Stimulated activated CD8-positive, alpha-beta memory T cell treated with anti-CD3 and anti-CD28 coated beads, Interleukin-4, amount 100 ng/mL, for 24 hours (primary cell): Measurements from ENCODE around the gene SYNE1.
"Not testable (repeated sequence)": the region's sequence is repeated elsewhere in the genome, so short reads cannot be mapped to it uniquely, and the experiment has no call there.

Experiments
- DNase-seq: peaks from one replicate; pipeline ENCODE4 v3.0.0-alpha.2; 2020; ENCODE audit warnings: low read depth

Gene SYNE1

DNA sequence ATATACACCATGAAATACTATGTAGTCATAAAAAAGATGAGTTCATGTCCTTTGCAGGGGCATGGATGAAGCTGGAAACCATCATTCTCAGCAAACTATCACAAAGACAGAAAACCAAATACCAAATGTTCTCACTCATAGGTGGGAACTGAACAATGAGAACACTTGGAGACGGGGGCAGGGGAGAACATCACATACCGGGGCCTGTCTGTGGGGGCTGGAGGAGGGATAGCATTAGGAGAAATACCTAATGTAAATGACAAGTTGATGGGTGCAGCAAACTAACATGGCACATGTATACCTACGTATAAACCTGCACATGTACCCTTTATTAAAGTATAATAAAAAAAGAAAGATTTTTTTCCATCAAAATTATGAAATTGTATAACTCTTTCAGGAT lies 22.4 kb downstream of the SYNE1 start:
- DNase-seq: not testable (repeated sequence)

DNA sequence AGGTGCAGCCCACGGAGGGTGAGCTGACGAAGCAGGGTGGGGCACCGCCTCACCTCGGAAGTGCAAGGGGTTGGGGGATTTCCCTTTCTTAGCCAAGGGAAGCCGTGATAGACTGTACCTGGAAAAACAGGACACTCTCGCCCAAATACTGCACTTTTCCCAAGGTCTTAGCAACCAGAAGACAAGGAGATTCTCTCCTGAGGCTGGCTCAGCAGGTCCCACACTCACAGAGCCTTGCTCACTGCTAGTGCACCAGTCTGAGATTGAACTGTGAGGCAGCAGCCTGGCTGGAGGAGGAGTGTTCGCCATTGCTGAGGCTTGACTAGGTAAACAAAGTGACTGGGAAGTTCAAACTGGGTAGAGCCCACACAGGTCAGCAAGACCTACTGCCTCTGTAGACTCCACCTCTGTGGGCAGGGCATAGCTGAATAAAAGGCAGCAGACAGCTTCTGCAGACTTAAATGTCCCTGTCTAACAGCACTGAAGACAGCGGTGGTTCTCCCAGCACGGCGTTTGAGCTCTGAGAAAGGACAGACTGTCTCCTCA lies 28.0 kb downstream of the SYNE1 start:
- DNase-seq: no peak

DNA sequence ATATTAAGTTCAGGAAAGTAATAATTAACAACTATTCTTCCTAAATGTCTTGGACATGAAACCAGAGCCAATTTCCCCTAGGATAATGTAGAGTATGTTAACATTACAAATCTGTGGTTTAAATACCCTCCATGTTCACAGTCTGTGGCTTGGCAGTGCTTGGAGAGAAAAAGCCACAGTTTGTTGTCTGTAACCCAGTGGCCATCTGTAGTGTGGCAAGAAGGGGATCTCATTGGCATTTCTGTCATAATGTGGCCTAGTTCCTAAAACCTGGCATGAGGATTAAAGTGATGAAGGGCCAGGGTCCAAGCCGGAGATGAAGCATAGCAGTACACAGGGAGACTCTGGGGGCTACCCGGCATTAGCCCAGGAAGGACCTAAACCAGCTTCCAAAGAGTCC lies 31.2 kb downstream of the SYNE1 start:
- no peak for DNase-seq

DNA sequence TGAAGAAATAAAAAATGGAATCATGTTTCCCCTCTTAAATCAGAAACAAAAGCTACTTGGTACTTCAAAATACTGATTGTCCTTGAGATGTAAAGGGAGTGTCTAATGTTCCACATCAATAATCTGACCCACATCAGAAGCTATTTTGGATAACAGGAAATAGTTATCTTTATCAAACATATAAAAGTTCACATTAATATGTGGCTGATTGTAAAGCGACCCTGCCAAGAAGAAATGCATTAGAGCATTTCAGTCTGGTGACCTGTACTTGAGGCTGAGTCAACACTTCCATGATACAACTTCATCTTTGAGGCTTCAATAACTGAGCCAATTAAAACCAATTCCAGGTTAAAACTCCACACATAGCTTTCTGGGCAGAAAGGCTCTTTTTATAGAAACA lies 31.8 kb downstream of the SYNE1 start:
- no peak for DNase-seq

DNA sequence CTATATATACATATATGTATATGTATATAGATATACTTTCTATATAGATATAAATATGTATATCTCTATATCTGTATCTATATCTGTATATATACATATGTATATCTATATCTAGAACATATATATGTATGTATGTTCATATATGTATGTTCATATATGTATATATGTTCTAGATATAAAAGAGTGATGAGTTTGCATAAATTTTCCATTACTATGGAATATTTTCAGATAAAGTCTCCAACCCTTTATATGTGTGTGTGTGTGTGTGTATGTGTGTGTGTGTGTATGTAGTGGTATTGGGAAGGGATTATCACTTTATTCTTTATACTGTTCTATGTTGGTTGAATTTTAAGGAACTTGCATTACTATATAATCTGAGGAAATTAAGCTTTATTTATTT lies 33.3 kb downstream of the SYNE1 start:
- no peak for DNase-seq

DNA sequence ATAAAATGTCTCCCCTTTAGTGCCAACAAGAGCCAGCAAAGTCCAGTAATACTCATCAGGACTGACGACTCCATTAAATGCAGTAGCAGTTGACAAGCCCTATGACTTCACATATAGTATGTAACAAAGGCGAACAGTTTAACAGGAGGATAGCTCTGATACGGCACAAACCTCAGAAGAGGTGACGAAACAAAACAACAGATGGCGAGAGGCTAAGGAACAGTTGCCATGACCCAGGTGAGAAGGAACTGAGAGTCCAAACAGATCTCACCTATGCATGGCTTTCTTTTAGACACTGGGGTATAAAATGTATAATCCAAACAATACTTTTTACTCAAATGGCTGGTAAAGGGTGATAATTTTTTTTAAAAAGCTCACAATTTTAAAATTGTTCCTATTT lies 37.1 kb downstream of the SYNE1 start:
- DNase-seq: no peak

DNA sequence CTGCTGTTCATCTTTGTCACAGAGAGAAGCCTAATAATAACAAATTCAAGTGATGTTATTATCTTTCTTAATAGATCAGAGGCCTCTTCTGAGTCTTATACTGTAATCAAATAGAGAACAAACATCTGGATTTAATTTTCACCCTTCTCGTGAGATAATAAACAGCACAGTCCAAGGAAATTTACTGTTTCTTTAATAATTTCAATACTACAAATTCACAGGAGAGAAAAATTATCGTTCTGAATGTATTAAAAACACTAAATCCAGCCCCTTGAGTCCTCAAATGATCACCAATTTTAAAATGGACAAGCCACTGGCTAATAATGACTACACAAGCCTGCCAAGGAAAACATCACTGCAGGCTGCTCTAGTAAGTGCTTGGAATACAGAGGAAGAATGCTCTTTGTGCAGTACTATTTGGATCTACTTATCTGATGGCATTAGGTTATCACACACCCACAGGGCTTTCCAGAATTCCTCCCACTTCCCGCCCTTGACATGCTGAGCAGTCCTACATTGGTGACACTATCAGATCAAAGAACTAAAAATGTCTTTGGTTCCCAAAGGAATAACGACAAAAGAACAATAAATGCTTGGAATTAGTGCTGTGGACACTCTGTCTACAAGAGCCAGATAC lies 38.1 kb downstream of the SYNE1 start:
- DNase-seq: no peak

DNA sequence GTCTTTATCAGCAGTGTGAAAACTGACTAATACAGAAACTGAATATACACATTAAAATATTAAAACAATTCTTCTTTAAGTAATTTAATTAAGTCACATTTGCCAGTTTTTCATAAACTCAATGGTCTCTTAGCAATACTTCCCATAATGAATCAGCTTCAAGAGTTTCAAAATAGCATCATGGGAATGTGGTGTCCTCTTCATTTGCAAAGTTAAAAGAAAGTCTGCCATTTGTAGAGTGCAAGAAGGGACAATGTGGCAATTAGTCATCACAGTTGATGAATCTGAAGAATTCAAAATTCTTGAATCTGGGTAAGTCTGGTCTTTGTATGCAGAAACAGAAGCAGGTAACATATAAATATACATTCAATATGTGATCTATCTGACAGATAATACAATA lies 38.7 kb downstream of the SYNE1 start:
- DNase-seq: no peak

DNA sequence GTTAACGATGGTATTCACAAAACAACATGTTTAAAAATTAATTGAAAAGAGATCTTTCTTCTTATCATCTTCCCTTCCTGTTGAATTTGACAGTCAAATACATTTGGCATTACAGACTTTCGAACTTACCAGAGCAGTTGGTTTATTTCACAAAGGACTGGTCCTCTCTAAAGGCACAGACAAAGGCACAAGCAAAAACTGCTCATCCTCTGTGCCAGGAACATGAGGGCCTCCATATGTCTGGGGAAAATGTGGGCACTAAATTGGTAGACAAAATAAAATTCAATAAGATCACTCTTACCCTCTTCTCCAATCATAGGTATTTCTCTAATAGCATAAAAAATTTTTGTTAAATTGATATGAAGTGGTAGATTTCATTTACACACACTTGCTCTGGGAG lies 40.4 kb downstream of the SYNE1 start:
- no peak for DNase-seq

DNA sequence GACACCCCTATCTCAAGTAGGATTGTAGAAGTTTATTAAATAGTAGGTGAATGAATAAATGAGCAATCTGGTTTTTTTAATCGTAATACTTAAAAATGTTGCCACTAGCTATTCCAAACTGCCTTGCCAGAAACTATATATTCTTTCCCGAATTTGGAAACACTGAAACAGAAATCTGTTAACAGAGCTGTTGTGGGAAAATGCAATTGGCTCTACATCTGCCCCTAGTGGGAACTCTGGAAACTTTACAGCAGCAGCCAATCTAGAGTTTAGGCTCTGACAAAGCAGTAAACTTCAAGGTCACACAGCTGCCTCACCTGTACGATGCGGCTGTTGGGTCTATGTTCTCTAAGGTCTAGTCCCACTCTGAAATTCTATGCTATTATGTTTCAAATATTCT lies 41.7 kb downstream of the SYNE1 start:
- DNase-seq: no peak

DNA sequence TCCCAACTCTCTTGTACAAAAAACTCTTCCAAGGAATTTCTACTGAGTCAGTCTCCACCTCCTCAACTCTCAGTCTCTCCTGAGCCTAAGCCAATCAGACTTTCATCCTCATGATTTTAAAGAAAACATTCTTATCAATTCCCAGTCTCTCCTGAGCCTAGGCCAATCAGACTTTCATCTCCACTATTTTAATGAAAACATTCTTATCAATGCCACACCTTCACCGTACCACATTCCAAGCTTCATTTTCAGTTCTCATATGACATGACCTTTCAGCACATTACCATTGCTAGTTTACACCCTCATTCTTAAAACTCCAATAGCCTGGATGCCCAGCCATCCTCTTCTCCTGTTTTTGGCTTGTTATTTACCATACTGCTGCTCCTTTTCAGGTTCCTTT lies 42.5 kb downstream of the SYNE1 start:
- DNase-seq: no peak

DNA sequence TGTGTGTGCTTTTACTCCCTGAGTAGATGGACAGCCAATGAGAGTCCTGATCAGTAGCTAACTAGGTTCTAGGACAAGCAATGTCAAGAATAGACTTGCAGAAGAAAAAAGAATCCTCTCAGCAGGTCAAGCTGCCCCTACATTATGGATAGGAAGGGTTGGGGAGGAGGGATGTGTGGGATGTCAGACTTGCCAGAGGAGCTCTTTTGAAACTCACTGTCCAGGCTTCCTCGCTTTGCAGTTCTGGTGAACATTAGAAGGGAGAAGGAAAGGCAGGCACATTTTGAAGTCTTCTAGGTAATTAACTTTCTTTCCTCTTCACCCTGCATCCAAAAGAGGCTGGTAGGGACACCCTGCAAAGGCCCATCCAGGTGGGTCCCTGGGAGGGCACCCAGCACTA lies 48.7 kb downstream of the SYNE1 start:
- no peak for DNase-seq

DNA sequence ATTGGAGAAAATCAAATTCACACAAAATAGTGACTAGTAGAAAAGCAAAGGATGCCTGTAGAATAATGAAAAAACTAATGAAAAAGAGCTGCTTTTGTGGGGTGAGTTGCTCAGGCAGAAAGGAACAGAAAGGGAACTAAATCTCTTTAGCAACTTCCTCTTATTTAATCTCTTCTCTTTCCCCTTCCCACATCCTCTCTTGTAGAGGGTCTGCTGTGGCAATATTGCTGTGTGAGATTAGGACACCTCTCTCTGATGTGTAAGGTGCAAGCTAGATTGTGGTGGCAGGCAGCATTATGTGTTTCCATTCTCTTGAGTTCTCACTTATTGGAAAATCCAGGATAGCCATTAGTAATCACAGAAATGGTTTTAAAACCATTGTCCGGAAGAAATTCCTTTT lies 49.7 kb downstream of the SYNE1 start:
- no peak for DNase-seq

DNA sequence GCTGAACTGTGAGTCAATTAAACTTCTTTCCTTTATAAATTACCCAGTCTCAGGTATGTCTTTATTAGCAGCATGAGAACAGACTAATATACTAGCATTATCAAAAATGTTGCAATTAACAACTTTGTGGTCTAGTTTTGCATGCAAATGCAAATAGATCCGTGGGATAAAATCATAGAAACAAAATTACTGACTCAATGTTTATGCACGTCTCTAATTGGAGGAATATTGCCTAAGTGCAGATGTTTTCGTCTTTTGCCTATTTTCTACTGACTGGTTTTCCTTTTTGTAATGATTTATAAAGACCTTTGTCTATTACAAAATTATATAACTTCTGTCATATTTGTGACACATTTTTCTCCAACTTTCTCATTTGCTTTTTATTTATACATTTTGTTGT lies 51.9 kb downstream of the SYNE1 start:
- DNase-seq: no peak

DNA sequence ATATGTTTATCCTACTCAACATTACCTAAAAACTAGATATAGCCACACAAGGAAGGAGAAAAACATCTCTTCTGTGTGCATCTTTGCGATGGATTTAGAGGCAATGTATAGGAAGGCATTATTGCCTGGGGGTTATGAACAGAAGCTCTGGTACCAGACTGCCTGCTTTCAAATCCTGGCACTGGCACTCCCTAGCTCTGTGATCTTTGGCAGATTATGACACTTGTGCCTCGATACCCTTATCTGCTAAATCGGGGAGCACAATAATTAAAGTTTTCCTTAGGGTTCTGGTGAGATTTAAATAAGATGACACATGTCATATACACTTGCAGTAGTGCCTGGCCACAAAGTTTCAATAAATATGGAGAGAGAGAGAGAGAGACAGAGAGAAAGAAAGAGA lies 53.3 kb downstream of the SYNE1 start:
- DNase-seq: no peak

DNA sequence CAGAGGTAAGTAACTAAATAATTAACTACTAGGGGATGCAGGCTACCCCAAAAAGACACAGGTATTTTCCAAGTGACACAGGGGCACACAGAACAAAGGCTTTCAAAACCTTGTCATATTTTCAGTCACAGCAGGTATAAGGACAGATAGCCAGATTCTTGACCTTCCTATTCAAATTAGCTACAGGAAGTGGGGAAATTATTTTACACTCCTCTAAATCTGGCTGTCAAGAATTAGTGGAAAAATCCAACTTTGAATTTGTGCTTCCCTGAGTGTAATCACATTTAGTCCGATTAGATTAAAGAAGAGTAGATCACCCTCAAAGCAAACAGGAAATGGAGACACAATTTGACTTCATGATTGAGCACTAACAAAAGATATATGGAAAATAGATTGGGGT lies 60.6 kb downstream of the SYNE1 start:
- no peak for DNase-seq

DNA sequence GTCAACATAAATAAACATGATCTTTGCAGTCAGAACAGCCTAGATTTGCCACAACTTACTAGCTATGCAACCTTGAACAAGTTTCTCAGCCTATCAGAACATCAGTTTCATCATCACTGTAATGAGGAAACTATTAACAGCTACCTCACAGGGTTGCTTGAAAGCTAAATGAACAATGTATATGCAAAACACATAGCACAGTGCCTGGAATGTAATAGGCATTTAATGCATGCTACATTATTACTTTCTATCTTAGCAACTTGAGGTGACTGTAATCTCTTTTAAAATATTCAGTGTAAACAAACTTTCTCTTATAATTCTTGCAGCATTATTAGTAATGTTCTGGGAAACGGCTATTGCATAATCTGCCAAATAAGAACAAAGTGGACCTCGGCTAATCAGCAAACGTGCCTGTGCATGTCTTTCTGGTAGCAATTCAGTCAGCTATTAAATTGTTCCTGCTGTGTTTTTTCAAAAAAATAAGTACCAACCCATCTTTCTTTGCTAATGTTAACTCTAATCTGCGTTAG lies 61.5 kb downstream of the SYNE1 start:
- DNase-seq: no peak

DNA sequence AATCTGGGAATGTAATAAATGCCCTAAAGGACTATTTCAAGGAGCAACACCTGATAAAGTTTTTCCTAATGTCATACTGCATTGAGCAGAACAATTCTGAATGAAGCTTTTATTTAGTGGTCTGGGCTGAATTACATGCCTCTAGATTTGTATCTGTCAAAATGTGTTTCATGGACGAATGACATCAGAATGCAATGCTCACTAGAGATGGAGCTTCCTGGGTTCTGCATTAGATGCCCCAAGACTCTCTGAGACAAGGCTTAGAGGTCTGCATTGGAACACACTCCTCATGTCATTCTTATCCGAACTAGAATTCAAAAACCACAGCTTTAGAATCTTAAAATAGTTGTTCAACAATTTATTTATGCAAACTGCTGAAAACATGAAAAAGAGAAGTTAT lies 62.0 kb downstream of the SYNE1 start:
- DNase-seq: no peak

DNA sequence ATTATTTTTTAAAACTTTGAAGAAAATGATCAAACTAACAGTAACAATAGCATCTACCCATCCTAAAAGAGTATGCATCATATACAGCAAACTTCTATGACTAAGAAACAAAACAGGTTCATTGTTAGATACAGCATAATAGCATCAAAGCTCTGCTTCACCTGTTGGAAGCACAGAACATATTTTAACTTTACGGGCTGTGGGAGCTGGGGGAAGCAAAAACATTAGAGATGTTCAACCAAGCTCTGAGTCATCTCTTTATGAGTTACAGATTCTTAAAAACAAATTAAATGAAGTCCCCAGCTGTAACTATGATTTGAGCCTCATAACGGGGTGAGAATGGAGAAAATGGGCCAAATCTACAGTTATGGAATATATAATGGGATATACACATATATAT lies 63.4 kb downstream of the SYNE1 start:
- DNase-seq: no peak

DNA sequence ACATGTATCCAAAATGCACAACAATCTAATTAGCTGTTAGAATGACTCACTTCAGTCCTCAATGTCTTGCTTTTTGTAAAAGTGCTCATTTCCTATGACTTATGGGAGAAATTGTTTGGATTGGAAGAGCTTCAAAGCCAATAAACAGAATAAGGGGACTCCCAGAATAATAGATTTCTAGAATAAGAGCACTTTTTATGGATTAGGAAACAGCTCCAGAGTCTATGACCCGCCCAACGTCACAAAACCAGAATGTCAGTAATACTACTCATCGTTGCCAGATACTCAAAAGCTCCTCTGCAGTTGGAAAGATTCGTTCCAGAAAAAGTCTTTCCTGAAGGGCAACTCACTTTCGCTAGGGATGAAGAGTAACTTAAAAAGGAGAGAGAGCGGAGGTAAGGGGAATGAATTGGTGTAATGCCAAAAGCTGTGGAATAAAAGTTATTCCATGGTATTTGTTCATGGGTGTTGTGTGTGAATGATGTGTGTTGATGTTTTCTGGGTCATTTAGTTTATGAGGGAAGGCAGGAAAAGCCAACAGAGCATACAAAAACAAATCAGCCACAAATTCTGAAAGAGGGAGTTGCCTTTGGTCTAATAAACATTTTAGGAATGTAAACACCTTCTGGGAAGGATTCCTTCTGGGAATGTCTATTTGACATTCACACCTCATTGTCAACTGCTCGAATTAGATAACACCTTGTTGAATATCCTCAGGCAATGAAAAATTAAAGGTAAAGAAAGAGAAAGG lies 64.6 kb downstream of the SYNE1 start:
- no peak for DNase-seq

DNA sequence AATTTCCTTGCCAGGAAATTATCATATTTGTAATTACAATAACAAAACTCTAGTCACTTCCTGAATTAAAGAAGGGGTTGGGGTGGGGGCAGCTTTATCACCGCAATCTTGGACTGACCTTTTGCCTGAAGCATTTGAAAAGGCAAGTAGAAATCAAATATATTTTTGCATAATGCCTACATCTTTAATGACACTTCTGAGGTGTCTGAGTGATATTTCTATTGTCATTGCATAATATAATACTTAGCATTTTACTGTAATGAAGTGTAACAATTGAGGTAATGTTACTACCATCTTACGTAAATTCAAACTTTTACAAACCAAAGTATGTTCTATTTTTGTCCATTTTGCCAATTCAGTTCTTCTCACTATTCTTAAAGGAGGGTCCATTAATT lies 65.2 kb downstream of the SYNE1 start:
- no peak for DNase-seq

DNA sequence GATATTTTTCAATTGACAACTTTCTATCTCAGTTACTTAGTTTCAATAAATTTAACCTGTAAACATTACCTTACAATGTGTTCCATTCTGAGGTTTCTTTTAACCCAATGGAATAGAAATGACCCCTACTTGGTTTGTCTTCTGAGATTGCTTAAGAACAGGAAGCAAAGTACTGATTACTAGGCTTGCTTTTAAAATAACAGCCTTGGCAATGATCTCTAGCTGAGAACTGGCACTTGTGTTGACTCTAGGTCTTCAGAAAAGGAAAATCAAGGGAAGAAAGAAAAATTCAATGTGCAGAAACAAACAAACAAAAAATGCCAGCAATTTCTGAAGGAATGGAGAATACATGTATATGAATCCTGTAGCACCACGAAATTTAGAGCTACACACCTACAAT lies 66.1 kb downstream of the SYNE1 start:
- no peak for DNase-seq

DNA sequence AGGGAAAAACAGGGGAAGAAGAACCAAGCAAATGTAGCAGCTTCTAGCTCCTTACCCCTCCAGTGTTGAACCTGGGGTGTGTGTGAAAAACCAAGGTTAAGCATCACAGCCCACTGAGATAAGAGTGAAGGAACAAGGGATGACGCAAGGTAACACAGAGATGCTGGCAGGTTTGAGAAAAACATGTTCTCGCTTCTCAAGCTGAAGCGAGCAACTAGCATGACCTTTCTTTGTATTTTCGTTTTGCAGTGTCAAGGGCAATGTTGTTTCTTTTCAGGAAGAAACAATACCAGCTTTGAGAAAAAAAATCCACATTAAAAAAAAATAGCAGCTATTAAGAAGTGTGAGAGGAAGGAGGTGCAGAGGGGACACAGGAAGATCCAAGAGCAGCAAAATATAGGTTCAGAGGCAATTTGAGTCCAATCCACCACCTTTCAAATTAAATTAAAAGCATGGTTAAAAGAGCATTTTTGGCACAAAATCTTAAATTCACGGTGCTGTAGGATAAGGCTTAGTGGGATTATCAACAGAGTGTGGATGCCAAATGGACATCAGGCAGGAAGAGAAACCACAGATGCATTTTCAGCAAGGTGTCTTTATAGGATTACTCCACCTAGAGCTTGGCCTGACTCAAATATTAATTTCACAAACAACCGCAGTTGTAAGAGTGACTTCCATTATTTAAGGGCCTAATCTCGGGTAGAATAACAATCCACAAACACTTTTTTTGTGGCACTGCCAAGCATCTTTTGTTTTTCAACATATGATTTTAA lies 70.9 kb downstream of the SYNE1 start:
- no peak for DNase-seq
